DND-41 (cell line): ENCODE results near the gene SPEF1.

Experiments used
- ATAC-seq: fragments of 200-7000 bp; cut with Tn5 transposase; 3 replicates; pipeline ENCODE4 v1.9.1; 2021; ENCODE audit warnings: low read depth; ENCODE audit not compliant: insufficient read depth
- DNase-seq: peaks from one replicate; pipeline ENCODE4 v3.0.0-alpha.2; 2020
- H2AFZ ChIP-seq: 2 replicates; pipeline ENCODE4 v1.6.0; 2012; ENCODE audit warnings: low read depth, low read length
- H3K27ac ChIP-seq: 2 replicates; pipeline ENCODE4 v1.5.1; 2012; ENCODE audit warnings: low read length, inconsistent platforms
- H3K27me3 ChIP-seq: fragments of 200-600 bp; sonication (generic); 2 replicates; pipeline ENCODE4 v1.6.0; 2012; ENCODE audit warnings: low read length, mild to moderate bottlenecking, inconsistent platforms; ENCODE audit not compliant: insufficient read depth, poor library complexity
- H3K36me3 ChIP-seq: 2 replicates; pipeline ENCODE4 v1.5.1; 2012; ENCODE audit warnings: low read length, inconsistent platforms; ENCODE audit not compliant: insufficient read depth
- H3K4me1 ChIP-seq: 2 replicates; pipeline ENCODE4 v1.5.1; 2012; ENCODE audit warnings: mild to moderate bottlenecking, low read length; ENCODE audit not compliant: insufficient read depth
- H3K4me2 ChIP-seq: 2 replicates; pipeline ENCODE4 v1.6.0; 2012; ENCODE audit warnings: mild to moderate bottlenecking, moderate library complexity, low read length, inconsistent platforms; ENCODE audit not compliant: insufficient read depth
- H3K4me3 ChIP-seq, 2 experiments: fragments of 200-600 bp in 1 of 2; shearing (Covaris generic) in 1 of 2; 2 replicates each; pipeline ENCODE4 v1.5.1; 2012 to 2016; ENCODE audit warnings: inconsistent platforms in 2 of 2, low read length in 2 of 2, mild to moderate bottlenecking in 2 of 2, low read depth in 1 of 2, moderate library complexity in 1 of 2
- H3K79me2 ChIP-seq: 2 replicates; pipeline ENCODE4 v1.6.0; 2012; ENCODE audit warnings: low read length, inconsistent platforms; ENCODE audit not compliant: insufficient read depth
- H3K9ac ChIP-seq: 2 replicates; pipeline ENCODE4 v1.6.0; 2012; ENCODE audit warnings: low read depth, mild to moderate bottlenecking, inconsistent platforms, low read length, moderate library complexity
- H3K9me3 ChIP-seq: 2 replicates; pipeline ENCODE4 v1.5.1; 2012; ENCODE audit warnings: low read length, moderate library complexity, mild to moderate bottlenecking, inconsistent platforms; ENCODE audit not compliant: insufficient read depth, severe bottlenecking
- H4K20me1 ChIP-seq: 2 replicates; pipeline ENCODE4 v1.6.0; 2012; ENCODE audit warnings: low read length; ENCODE audit not compliant: insufficient read depth
- CTCF ChIP-seq: IDR thresholded peaks from 2 replicates; pipeline ENCODE4 v1.5.1; 2012; ENCODE audit warnings: borderline replicate concordance, low read length, moderate library complexity, mild to moderate bottlenecking; ENCODE audit not compliant: poor library complexity, severe bottlenecking; ENCODE audit errors: extremely low read depth
- EZH2 ChIP-seq: IDR thresholded peaks from 3 replicates; pipeline ENCODE4 v1.6.1; 2012; ENCODE audit warnings: borderline replicate concordance, low read depth, mild to moderate bottlenecking, moderate library complexity, low read length, inconsistent platforms; ENCODE audit not compliant: severe bottlenecking

Gene SPEF1

DNA sequence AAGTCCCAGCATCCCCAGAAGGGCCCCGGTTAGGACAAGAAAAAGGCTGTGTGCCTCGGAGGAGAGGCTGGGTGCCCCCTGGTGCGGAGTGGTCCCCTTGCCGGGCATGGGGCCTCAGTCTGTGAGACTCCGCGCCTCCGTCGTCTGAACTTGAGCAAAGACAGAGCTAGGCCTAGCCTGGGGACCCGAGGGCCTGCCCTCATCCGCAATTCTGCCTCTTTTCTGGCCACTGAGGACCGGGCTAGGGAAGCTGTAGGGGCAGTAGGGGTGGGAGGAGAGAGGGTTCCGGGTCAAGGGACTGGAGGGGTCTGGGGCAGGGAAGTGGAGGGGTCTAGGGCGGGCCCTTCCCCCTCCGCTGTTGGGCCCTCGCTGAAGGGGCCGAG lies 49.3 kb downstream of the SPEF1 start:
- Histone ChIP-seq H3K27ac (no peak overlapping the region), H3K27me3 (peaks cover 23% of the 10 kb centered on the region), H3K4me2 (no peak overlapping the region), H4K20me1 (no peaks in the 10 kb centered on the region), H2AFZ (no peak overlapping the region), H3K9ac (no peak overlapping the region), H3K36me3 (no peaks in the 10 kb centered on the region), H3K4me3 (no peak overlapping the region), H3K9me3 (no peaks in the 10 kb centered on the region), H3K79me2 (no peaks in the 10 kb centered on the region), H3K4me1 (no peaks in the 10 kb centered on the region)
- ATAC-seq (no peak), DNase-seq (no peak)
- no peak for TF ChIP-seq CTCF
- no peak for TF ChIP-seq EZH2

- Histone ChIP-seq H3K9ac (no peak overlapping the region), H2AFZ (no peak overlapping the region), H4K20me1 (no peaks in the 10 kb centered on the region), H3K4me1 (no peaks in the 10 kb centered on the region), H3K79me2 (no peaks in the 10 kb centered on the region), H3K4me2 (no peak overlapping the region), H3K27ac (no peak overlapping the region), H3K4me3 (no peak overlapping the region), H3K27me3 (peaks cover 23% of the 10 kb centered on the region), H3K9me3 (no peaks in the 10 kb centered on the region), H3K36me3 (no peaks in the 10 kb centered on the region)
- ATAC-seq (no peak), DNase-seq (no peak)
- TF ChIP-seq CTCF, result no peak
- no peak for TF ChIP-seq EZH2
Measured at GRCh38 chr20:3730803-3731672, 50.2 kb downstream of the SPEF1 start.

GRCh38 chr20:3729811-3730540 lies 51.3 kb downstream of the SPEF1 start:
- Histone ChIP-seq H2AFZ (no peak overlapping the region), H3K9ac (no peak overlapping the region), H3K79me2 (no peaks in the 10 kb centered on the region), H3K9me3 (no peaks in the 10 kb centered on the region), H3K4me2 (no peak overlapping the region), H3K4me3 (no peak overlapping the region), H3K27ac (no peak overlapping the region), H3K4me1 (no peaks in the 10 kb centered on the region), H3K36me3 (no peaks in the 10 kb centered on the region), H3K27me3 (peaks cover 23% of the 10 kb centered on the region), H4K20me1 (no peaks in the 10 kb centered on the region)
- ATAC-seq, result no peak
- TF ChIP-seq CTCF (no peak), EZH2 (no peak)
- DNase-seq, result no peak
